Thoracic aorta (tissue), 2 donors: ENCODE data around the gene KRT3. TPM values are rescaled to one million over a fixed set of nuclear protein-coding genes. Genes with fewer than 3 reads are reported as not detected.

Source experiments
- ATAC-seq: fragments of 150-250 bp; one replicate; pipeline ENCODE4 v1.8.0; 2017; ENCODE audit warnings: low read depth; ENCODE audit not compliant: insufficient number of reproducible peaks, low FRiP score
- DNase-seq: peaks from one replicate; pipeline ENCODE4 v3.0.0-alpha.2; 2020; ENCODE audit warnings: low spot score
- H3K27ac ChIP-seq, 2 donors: fragments of 200-600 bp; sonication (generic); 1 replicate in 1 of 2; 2 replicates in 1 of 2; pipeline ENCODE4 v1.5.1; 2016; ENCODE audit warnings: mild to moderate bottlenecking in 2 of 2, moderate library complexity in 2 of 2
- H3K27me3 ChIP-seq: fragments of 200-600 bp; sonication (generic); replicated peaks from 2 replicates; pipeline ENCODE4 v1.6.0; 2016; ENCODE audit warnings: mild to moderate bottlenecking; ENCODE audit not compliant: insufficient read depth
- H3K36me3 ChIP-seq: fragments of 200-600 bp; sonication (generic); one replicate; pipeline ENCODE4 v1.5.1; 2016
- H3K4me1 ChIP-seq, 2 donors: fragments of 200-600 bp; sonication (generic); 1 replicate in 1 of 2; 2 replicates in 1 of 2; pipeline versions ENCODE4 v1.5.1 to v1.6.0; 2016; ENCODE audit warnings: low read depth in 2 of 2, mild to moderate bottlenecking in 1 of 2; ENCODE audit not compliant: control insufficient read depth in 1 of 2
- H3K4me3 ChIP-seq: fragments of 200-600 bp; sonication (generic); 2 replicates; pipeline ENCODE4 v1.5.1; 2016; ENCODE audit warnings: mild to moderate bottlenecking
- H3K9me3 ChIP-seq: fragments of 200-600 bp; sonication (generic); 2 replicates; pipeline ENCODE4 v1.5.1; 2016
- CTCF ChIP-seq: fragments of 200-600 bp; sonication (generic); IDR thresholded peaks from one replicate; pipeline ENCODE4 v1.5.1; 2019; ENCODE audit warnings: antibody characterized with exemption
- total RNA-seq, 2 donors: library from RNA; depleted of rRNA; stranded (reverse); fragments of >200 nt; gene quantifications; one replicate each; pipeline versions ENCODE4 v1.1.0 to v1.2.3, GENCODE V29; 2016

The KRT3 gene
- total RNA-seq, 2 donors from 2014 or later = not detected

- H3K36me3 ChIP-seq = no peaks in the 10 kb centered on the region
- no peak overlapping the region for H3K4me3 ChIP-seq
- no peak for ATAC-seq
- no peak overlapping the region for H3K27ac ChIP-seq
- no peaks in the 10 kb centered on the region for H3K9me3 ChIP-seq
- TF ChIP-seq CTCF = no peak
- no peak for DNase-seq
- H3K27me3 ChIP-seq = no peaks in the 10 kb centered on the region
- H3K4me1 ChIP-seq = no peaks in the 10 kb centered on the region
Measured at GRCh38 chr12:52800259-52800917, 4.5 kb upstream of the KRT3 start.

GRCh38 chr12:52799505-52800211, 3.7 kb upstream of the KRT3 start:
- no peak overlapping the region for H3K4me3 ChIP-seq
- DNase-seq (no peak), ATAC-seq (no peak)
- H3K4me1 ChIP-seq = no peaks in the 10 kb centered on the region
- no peak overlapping the region for H3K27ac ChIP-seq
- TF ChIP-seq CTCF = no peak
- no peaks in the 10 kb centered on the region for H3K36me3 ChIP-seq
- H3K9me3 ChIP-seq = no peaks in the 10 kb centered on the region
- H3K27me3 ChIP-seq = no peaks in the 10 kb centered on the region

- H3K27me3 ChIP-seq = no peaks in the 10 kb centered on the region
- no peak for TF ChIP-seq CTCF
- H3K36me3 ChIP-seq = no peaks in the 10 kb centered on the region
- H3K4me3 ChIP-seq = no peak overlapping the region
- ATAC-seq (no peak), DNase-seq (no peak)
- H3K9me3 ChIP-seq = no peaks in the 10 kb centered on the region
- H3K4me1 ChIP-seq = no peaks in the 10 kb centered on the region
- no peak overlapping the region for H3K27ac ChIP-seq
Measured at GRCh38 chr12:52798671-52799504, 3.0 kb upstream of the KRT3 start.

GRCh38 chr12:52798003-52798670, 2.2 kb upstream of the KRT3 start:
- no peaks in the 10 kb centered on the region for H3K9me3 ChIP-seq
- H3K4me1 ChIP-seq = no peaks in the 10 kb centered on the region
- H3K27me3 ChIP-seq = no peaks in the 10 kb centered on the region
- TF ChIP-seq CTCF = no peak
- H3K4me3 ChIP-seq = no peak overlapping the region
- DNase-seq (no peak), ATAC-seq (no peak)
- H3K36me3 ChIP-seq = no peaks in the 10 kb centered on the region
- H3K27ac ChIP-seq = no peak overlapping the region

GRCh38 chr12:52797529-52797894, 1.6 kb upstream of the KRT3 start:
- DNase-seq (no peak), ATAC-seq (no peak)
- TF ChIP-seq CTCF = no peak
- no peaks in the 10 kb centered on the region for H3K27me3 ChIP-seq
- H3K9me3 ChIP-seq = no peaks in the 10 kb centered on the region
- no peaks in the 10 kb centered on the region for H3K36me3 ChIP-seq
- no peak overlapping the region for H3K4me3 ChIP-seq
- H3K27ac ChIP-seq = no peak overlapping the region
- no peaks in the 10 kb centered on the region for H3K4me1 ChIP-seq
